ENCODE data around the gene COL7A1. TPM values are rescaled to one million over a fixed set of nuclear protein-coding genes. Genes with fewer than 3 reads are reported as not detected.

Gene COL7A1
- total and polyA plus RNA-seq, 2 of the 13 experiments (the other 11 are each of a cell fraction or from before 2014, with no cell fraction given) = 2.7 to 11.7 TPM

GRCh38 chr3:48560648-48561018 is 34.5 kb downstream of the COL7A1 start (continued):
- TF ChIP-seq PRDM10 (CRISPR knock-in tag; IDR thresholded peaks at IDR 0.05; ENCODE audit: low read depth) = 0 out of 2 replicates have a peak, but pooled peaks have one; percentile 3

- H3K27me3 ChIP-seq (ENCODE audit: control insufficient read depth in 1 of 2, insufficient read depth in 2 of 2, low read length in 2 of 2) = no peaks in the 10 kb centered on the region; a peak in 1 of 5 replicates
- peak overlapping the region in 1 of 3 experiments; percentile 68; a peak in 1 of 6 replicates for H3K4me3 ChIP-seq (replicated peaks in 1 of 3; ENCODE audit: insufficient read depth in 1 of 3, low read depth in 2 of 3, low read length in 3 of 3)
- peaks cover 4 to 10% of the 10 kb centered on the region in 2 experiments; a peak in 3 of 5 replicates for H3K36me3 ChIP-seq (replicated peaks in 1 of 2; ENCODE audit: control insufficient read depth in 1 of 2, insufficient read depth in 2 of 2, low read length in 2 of 2)
- no peaks in the 10 kb centered on the region for H3K9me3 ChIP-seq (ENCODE audit: low read length)
- H3K9ac ChIP-seq (ENCODE audit: insufficient read depth, low read depth, low read length) = peak overlapping the region; percentile 42; the same call in 1 of the 2 replicates
- H2AFZ ChIP-seq (ENCODE audit: low read length) = no peak overlapping the region
- POLR2A ChIA-PET = interaction anchor here (1.0 to 3.3 kb wide), 6 partner anchors 10 to 318 kb away, joined by 3 to 29 read pairs (median 4); partner anchors contain the start of genes CELSR3, SLC26A6 and ZNF589
- H3K4me2 ChIP-seq (ENCODE audit: low read depth, low read length) = peak overlapping the region; percentile 86
- BruUV-seq (replicated peaks) = no TSS peak
- no peak for FAIRE-seq
- ATAC-seq = no peak
- 12% methylated on average over 6 of the region's 6 CpGs for WGBS (ENCODE audit: low lambda C conversion rate)
- CTCF ChIA-PET (ENCODE audit: low intra/inter-chr PET ratio, low total read pairs) = no interaction called here
- no peak overlapping the region for H3K27ac ChIP-seq (ENCODE audit: extremely low read length, insufficient read depth, low read length)
- in situ Hi-C loops (cut with HindIII; ENCODE audit: extremely low pct_ligation_motif_present, low pct_unique_long_range_greater_than_20kb) = loop anchor here (5.0 kb wide), 1 partner anchor 91 kb away; a partner anchor contains a TSS
- H3K4me1 ChIP-seq (ENCODE audit: insufficient read depth, low read length) = peaks cover 88% of the 10 kb centered on the region
- intact Hi-C loops (cut with micrococcal nuclease; ENCODE audit: unreplicated experiment) = loop anchor here (5.0 kb wide), 1 partner anchor 64 kb away; the partner anchor contains the start of gene TMEM89
- peaks cover 11% of the 10 kb centered on the region for H4K20me1 ChIP-seq (ENCODE audit: insufficient read depth, low read length)
- DNase-seq (ENCODE audit: low spot score) = no peak
- H3K79me2 ChIP-seq (ENCODE audit: insufficient read depth, low read length) = peaks cover 30% of the 10 kb centered on the region
- TF ChIP-seq KDM5B (CRISPR knock-in tag; IDR thresholded peaks at IDR 0.05; ENCODE audit: borderline replicate concordance) (peak; percentile 26; the same call in 1 of the 2 replicates), HNF1B (CRISPR knock-in tag; IDR thresholded peaks at IDR 0.05) (0 out of 2 replicates have a peak, but pooled peaks have one; percentile 29), RARA (CRISPR knock-in tag; IDR thresholded peaks at IDR 0.05) (peak; percentile 54; the same call in 1 of the 2 replicates), CHD2 (IDR thresholded peaks at IDR 0.05; ENCODE audit: low read depth, low read length) (no peak), UBTF (CRISPR knock-in tag; IDR thresholded peaks at IDR 0.05) (0 out of 2 replicates have a peak, but pooled peaks have one; percentile 3), DNMT1 (CRISPR knock-in tag; IDR thresholded peaks at IDR 0.05) (no peak), ATF7 (IDR thresholded peaks at IDR 0.05) (no peak), ATF7 (CRISPR knock-in tag; IDR thresholded peaks at IDR 0.05) (0 out of 2 replicates have a peak, but pooled peaks have one; percentile 16), ZBTB7B (CRISPR knock-in tag; IDR thresholded peaks at IDR 0.05) (no peak), SIX1 (CRISPR knock-in tag; IDR thresholded peaks at IDR 0.05; ENCODE audit: borderline replicate concordance) (no peak), ZNF30 (CRISPR knock-in tag; IDR thresholded peaks at IDR 0.05) (no peak), LBX2 (CRISPR knock-in tag; IDR thresholded peaks at IDR 0.05; ENCODE audit: borderline replicate concordance) (no peak), ZNF501 (CRISPR knock-in tag; IDR thresholded peaks at IDR 0.05) (peak; percentile 66; the same call in 1 of the 2 replicates)
These were observed 36.5 kb downstream of the COL7A1 start for GRCh38 chr3:48558493-48559134.

All from HepG2 (cell line).